Left kidney (tissue), 2 donors: ENCODE measurements around the gene TMEM63A. TPM values are rescaled to one million over a fixed set of nuclear protein-coding genes. Genes with fewer than 3 reads are reported as not detected.
A peak's percentile ranks its signal among the peaks of the same experiment; 100 is the strongest.
"Not testable (repeated sequence)": the region's sequence is repeated elsewhere in the genome, so short reads cannot be mapped to it uniquely, and the experiment has no call there.

Experiments
- DNase-seq: peaks from one replicate; pipeline ENCODE4 v3.0.0-alpha.2; 2013
- polyA plus RNA-seq: library from polyadenylated mRNA; unstranded; fragments of 120-200 nt; gene quantifications from one replicate; pipeline ENCODE4 v1.2.1, GENCODE V29; 2013; ENCODE audit not compliant: insufficient read length

The TMEM63A gene
- polyA plus RNA-seq, 1 donor, result 82.2 TPM

DNA sequence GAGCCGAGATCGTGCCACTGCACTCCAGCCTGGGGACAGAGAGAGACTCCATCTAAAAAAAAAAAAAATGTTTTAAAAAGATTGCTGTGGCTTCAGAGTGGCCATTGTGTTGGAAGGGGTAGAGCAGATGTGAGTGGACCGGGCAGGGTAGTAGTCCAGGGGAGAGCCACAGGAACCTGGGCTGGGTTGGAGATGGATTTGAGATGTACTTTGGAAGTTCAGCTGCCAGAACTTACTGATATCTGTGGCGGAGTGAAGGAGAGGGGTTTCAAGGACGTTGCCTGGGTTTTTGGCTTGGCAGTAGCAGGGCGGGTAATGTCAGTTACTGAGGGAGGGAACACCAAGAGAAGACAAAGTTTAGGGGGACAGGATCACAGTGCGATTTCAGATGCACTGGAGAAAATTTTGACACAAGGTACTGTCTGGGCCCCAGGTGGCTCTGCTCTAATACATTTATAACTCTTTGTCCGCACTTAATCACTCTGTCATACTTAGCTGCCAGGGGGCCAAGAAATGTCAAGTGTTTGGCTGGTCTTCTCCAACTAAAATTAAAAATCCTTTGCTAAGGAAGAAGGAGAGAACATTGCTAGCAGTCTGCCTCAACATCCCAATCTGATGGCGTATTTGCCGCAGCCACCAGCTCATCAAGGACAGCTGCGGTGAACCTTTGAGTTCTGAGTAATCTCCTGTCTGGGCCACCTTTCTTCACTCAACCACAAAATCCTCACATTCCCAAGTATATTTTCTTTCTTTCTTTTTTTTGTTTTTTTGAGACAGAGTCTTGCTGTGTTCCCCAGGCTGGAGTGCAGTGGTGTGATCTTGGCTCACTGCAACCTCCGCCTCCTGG is 62.6 kb downstream of the TMEM63A start:
- DNase-seq, result no peak

DNA sequence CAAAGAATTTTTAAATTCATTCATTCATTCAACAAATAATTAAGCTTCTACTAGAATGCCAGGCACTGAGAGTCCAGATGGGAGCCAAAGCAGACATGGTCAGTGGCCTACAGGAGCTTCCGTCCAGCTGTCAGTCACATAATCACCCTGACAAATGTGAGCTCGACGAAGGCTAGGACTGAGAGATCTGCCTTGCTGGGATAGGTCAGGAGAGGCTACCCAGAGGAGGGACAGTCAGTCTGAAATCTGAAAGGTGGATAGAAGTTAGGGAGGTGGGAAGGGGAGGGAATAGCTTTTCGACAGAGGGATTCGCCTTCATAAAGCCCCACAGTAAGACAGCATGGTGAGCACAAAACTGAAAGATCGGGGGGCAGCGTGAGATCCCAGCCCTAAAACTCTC is 64.0 kb downstream of the TMEM63A start:
- no peak for DNase-seq

DNA sequence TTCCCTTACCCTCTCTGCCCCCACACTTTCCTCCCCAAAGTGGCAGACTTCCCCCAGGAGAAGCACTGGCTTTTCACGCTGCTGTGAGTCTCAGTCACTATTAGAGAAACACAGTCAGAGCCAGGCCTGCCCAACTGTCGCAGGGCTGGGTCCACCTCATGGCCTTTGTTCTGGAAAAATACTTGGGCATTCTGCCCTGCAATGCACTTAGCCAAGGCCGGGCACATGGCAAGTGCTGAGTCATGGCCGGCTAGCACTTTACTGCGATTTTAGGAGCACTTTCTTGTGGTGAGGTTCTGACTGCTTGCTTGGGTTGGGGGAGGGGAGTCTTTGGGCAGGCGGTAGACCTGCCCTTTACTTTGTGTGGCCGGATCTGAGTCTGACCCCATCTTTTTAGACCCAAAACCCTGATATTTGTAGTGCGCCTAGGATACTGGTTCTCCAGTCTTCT is 64.5 kb downstream of the TMEM63A start:
- DNase-seq, result no peak

DNA sequence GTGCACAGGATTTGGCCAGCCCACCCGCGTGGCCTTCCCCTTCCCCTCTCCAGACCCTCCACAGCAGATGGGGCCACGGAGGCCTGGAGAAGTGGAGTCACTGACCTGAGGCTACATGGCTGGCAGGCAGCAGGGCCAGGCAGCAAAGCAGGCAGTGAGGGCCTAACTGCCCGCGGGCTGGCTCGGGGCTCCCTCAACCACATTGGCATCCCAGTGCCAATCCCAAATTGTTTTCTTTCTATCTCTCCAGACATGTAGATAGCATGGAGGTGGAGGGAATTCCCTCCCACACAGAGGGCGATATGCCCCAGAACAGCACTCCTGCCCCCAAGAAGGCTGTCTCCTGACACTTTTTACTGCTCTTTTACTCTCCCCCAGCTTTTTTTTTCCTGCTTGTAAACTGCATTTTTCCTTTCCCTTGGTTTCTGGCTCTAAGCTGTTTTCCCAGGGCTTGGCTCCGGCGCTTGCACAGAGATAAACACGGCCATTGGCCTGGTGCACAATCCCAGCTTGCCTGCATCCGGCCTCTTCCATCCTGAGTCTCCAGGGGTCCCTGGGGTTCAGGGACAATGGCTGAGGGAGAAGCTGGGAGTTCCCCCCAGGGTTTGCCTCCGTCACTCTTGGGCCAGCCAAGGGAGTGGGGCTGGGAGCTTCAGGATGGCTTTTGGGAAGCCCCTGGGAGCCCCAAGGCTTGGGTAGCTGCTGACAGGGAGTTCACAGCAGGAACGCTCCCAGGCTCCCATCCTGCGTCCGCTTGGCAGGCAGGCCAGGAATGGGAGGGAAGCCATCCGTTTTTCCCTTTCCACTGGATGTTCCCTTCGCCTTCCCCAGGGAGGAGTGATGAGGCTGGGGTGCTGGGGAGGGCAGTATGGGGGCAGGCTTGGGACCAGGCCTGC is 65.3 kb downstream of the TMEM63A start:
- no peak for DNase-seq

DNA sequence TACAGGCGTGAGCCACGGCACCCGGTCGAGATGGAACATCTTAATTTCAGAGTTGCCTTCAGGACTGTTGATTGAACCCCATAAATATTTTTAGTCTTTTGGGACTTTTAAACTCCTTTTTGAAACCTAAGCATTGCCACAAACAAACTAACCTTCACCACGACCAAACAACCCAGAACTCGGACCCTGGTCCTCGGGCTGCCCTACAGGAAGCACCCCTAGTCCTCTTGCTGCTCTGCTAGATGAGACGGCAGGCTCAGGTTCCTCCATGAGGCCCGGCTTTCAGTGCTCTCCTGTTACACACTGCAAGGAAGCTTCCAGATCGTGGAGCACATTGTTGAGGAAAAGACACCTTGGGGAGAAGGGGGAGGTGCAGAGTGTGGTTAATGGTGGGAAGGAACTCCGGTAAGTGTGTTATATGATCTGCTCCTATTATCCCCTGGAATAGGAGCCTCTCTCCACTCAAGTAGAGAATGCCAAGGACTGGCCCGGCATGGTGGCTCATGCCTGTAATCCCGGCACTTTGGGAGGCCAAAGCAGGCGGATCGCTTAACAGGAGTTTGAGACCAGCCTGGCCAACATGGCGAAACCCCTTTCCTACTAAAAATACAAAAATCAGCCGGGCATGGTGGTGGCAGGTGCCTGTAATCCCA is 66.5 kb downstream of the TMEM63A start:
- DNase-seq, result no peak

DNA sequence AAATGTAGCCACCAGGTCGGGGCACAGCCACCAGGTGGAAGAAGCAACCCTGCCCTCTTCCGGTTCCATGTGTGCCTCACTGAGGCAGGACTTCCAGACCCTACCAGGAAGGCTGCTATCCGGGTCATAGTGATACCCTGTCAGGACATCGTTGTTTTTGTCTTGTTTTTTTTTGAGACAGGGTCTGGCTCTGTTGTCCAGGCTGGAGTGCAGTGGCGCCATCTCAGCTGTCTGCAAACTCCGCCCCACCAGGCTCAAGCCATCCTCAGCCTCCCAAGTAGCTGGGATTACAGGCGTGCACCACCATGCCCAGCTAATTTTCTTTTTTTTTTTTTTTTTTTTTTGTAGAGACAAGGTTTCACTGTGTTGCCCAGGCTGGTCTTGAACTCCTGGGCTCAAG is 67.1 kb downstream of the TMEM63A start:
- DNase-seq, result not testable (repeated sequence)

DNA sequence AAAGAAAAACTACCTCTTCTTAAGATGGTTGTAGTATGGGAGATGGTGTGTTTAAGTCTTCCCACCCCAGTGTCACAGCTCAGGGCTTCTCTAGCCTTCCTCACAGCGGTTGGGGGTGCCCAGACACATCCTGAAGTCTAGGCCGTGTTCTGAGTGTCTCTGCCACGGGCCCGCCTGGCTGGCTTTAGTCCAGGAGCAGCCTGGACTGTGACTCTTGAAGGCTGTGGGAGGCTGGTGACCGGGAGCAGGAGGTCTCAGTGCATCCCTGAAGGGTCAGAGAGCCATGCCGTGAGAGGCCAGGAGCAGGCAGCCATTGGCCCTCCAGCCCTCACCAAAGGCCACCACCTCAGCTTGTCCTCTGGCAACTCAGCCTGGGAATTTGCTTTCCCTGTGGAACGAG is 67.8 kb downstream of the TMEM63A start:
- no peak for DNase-seq

DNA sequence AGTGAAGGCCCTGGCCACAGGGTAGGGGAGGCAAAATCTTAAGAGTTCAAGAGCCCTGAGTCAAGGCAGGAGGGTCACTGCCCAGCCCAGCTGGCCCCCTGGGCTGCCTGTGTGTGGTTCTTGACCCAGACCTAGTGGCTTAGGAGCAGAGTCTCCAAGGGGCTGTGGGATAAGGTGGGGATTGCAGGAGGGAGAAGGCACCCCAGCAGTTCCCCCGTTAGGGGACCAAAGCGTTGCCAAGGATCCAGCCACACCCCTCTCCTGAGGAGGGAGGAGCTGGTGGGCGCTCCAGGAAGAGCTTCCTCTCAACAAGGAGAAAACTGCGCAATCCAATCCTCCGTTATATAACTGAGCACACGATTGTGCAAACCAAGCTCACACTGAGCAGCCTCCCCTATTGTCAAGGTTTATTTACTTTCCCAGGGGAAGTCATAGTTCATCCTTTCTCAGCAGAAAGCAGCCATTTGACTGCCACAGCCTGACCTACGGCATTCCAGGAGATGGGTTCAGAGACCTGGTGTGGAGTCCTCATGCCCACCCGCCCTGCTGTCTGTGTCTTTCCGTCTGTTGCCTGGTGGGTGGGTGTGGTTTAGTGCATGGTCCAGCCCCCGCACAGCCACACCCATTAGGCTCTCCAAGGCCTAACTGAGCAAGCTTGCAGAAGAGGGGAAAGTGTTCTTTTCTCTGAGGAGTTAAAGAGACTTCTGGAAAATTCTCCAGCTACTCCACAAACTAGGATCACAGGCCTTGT is 68.8 kb downstream of the TMEM63A start:
- no peak for DNase-seq

DNA sequence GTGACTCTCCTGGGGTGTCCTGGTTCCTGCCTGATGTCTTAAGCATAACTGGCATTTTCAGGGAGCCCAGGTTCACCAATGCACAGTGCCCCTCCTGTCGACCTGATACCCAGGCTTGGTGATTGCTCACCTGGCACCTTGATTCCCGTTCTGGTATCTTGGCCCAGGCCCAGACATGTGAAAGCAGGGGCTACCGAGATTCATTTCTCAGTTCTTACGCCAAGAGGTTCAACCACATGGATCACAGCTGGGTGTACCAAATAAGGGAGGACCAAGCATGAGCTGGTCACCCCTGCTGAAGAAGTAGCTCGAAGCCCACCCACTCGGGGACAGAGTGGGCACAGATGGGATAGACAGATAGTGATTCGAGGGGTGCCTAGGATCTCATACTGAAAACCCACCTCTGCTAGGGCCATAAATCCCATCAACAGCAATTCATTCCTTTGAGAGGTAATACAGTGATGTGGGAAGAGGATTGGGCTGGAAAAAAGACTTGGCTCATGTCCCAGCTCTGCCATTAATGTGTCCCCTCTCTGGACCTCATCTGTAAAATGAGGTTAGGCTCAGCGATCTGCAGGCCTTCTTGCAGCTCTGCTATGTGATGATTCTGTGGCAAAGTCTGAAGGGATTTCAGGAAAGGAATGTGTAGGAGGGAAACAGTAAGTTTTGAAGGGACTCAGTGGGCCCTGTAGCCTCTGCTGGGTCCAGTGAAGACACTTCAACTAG is 69.5 kb downstream of the TMEM63A start:
- no peak for DNase-seq

DNA sequence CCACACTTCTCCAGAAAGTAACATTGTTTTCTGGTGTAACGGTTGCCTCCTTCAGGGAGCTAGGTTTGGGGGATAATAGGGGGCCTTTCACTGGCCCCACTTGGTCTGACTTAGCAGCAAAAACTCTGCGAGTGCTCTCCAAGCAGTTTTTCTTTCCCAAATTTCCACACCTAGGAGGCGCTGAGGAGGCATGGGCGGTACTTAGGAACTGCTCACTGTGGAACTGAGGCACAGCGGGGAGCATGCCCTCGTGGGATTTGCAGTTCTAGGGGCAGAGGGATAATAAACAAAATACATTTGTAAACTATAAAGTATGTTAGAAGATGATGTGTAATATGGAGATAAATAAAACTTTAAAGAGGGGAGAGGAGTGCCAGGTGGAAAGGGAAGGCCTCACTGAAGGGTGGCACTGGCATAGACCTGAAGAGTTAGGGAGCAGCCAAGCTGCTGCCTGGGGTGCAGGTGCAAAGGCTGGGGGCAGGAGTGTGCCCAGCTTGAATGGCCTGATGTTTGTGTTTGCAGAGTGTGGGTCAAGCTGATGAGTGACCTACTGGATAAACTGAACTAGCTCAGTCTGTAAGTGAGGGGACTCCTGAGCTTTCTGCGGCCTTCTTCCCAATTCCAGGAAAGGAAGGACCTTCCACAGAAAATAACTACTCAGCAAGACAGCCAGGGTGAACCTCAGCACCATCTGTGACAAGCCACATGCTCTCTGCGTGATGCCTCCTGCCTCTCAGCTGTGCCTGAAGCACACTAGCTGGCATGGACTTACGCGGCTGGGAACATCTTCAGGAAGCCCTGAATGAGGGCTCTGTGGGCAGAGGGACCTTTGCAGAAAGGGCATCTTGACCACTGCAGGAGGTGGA is 70.3 kb downstream of the TMEM63A start:
- no peak for DNase-seq

DNA sequence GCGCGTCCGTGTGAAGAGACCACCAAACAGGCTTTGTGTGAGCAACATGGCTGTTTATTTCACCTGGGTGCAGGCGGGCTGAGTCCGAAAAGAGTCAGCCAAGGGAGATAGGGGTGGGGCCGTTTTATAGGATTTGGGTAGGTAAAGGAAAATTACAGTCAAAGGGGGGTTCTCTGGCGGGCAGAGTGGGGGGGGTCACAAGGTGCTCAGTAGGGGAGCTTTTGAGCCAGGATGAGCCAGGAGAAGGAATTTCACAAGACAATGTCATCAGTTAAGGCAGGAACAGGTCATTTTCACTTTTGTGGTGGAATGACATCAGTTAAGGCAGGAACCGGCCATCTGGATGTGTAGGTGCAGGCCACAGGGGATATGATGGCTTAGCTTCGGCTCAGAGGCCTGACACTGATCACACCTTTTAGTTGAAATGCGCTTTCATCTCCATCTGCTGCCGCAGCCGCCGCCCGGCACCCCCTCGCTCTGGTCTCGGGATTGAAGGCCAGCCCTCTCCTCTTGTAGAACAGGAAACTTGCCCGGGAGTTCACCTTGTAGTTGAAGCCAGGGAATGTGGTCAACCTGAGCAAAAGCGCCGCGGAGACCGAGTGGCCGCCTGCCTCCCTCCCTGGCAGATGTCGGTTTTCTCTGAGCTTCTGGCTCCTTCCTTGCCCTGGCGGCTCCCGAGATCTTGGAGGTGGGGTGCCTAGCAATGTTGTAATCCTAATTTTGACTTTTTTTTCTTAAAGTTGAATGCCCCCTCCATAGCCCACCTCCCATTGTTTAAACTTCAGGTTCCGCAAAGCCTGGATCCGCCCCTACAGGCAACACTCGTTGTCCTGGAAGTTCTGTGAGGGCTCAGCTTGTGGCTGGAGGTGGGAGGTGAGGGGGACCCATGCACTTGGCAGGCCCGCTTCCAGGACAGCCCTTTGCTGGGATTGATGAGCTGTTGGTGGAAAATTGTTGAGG is 71.3 kb downstream of the TMEM63A start:
- not testable (repeated sequence) for DNase-seq

DNA sequence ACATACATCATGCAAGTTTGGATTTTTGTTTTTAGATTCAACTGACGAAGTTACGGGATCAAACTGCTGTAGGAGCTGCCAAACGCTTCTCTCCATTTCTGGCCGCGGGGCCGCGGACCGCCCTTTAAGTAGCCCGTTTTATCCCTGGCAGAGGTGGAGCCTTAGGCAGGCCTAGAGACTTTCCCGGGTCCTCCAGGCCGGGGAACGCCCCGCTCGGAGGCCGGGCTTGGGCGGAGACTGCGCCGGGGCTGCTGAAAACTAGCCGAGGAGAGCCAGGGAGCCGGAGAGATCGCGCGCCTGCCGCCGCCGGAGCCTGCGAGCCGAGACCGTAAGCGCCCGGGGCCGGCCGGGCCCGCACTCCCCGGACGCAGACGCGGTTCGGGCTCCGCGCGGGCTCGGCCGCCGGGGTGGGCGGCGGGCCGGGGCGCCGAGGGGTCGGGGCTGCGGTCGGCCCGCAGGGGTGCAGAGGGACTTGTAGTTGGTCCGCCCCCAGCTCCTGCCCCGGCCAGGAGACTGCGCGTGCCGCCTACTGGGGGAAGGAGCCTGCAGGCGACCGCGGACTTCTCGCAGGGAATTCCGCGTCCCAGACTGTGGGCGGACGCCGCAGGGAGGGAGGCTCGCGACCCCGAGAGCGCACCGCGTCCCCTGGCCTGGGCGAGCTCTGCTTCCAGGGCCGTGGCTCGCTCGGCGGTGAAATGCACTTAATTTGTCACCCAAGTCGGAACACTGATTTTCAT is 72.2 kb downstream of the TMEM63A start, which contains the start of gene EPHX1:
Gene EPHX1 (plus strand): TSS at position 283 of the 737 bp plus-strand sequence. CDS start 18,606 bp downstream, outside the sequence.
- DNase-seq, result peak; percentile 87

DNA sequence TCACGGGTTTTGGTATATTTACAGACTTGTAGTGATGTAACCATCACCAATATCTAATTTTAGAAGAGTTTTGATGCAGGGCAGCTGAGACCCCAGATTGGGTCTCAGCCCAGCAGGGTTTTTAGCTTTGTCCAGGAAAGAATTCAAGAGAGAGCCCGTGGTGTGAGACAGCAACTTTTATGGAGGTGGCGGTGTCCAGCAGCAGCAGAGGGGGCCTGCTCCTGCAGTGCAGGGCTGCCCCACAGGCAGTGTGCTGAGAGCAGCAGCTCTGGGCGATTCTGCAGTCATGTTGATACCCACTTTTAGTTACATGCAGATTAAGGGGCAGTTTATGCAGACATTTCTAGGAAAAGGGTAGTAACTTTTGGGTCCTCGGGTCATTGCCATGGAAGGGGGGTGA is 74.0 kb downstream of the TMEM63A start:
- DNase-seq, result no peak

DNA sequence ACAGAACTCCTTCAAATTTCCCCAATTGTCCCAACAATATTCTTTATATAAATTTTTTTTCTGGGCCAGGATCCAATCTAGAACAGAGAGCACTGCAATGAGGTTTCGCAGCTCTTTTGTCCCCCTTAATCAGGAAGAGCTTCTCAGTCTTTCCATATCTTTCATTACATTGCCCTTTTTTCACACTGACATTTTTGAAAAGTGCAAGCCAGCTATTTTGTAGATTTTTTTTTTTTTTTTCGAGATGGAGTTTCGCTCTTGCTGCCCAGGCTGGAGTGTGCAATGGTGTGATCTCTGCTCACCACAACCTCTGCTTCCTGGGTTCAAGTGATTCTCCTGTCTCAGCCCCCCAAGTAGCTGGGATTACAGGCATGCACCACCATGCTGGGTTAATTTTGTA is 75.4 kb downstream of the TMEM63A start:
- DNase-seq, result not testable (repeated sequence)

DNA sequence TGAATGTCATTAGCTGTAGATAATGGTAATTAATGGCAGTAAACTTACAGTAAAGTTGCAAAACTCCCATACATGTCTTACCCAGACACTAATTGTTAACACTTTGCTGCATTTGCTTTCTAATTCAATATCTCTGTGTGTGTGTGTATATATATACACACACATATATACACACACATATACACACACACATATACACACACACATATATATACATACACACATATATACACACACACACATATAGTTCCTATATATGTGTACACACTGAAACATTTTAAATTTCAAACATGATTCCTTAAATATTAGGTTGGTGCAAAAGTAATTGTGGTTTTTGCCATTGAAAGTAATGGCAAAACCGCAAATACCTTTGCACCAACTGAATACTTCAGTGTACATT is 75.9 kb downstream of the TMEM63A start:
- DNase-seq, result no peak

DNA sequence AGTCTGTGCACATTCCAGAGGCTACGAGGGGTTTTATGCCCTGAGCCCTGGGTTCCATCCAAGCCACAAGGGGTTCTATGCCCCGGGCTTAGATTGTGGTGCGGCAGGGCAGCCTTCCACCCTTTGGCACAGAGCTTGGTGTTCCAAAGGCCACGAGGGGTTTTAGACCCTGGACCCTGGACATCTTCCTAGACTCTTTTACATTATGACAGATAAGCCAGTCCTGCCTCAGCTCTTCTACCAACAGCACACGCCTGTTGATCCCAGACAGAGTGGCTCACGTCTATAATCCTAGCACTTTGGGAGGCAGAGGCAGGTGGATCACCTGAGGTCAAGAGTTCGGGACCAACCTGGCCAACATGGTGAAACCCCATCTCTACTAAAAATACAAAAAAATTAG is 81.0 kb downstream of the TMEM63A start:
- not testable (repeated sequence) for DNase-seq

DNA sequence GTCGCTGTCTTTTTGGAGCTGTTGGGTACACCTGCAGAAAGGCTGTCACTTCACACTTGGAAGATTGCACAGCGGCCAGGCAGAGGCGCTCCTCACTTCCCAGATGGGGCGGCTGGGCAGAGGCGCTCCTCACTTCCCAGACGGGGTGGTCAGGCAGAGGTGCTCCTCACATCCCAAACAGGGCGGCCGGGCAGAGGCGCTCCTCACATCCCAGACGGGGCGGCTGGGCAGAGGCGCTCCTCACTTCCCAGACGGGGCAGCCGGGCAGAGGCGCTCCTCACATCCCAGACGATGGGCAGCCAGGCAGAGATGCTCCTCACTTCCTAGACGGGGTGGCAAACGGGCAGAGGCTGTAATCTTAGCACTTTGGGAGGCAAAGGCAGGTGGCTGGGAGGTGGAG is 86.1 kb downstream of the TMEM63A start:
- DNase-seq, result not testable (repeated sequence)
